ENCODE measurements around the gene MCUB. TPM values are rescaled to one million over a fixed set of nuclear protein-coding genes. Genes with fewer than 3 reads are reported as not detected.

MCUB gene
- total RNA-seq, 4 donors from 2014 or later, result 11.5 to 35.5 (median 22.3) TPM

GRCh38 chr4:109723110-109723509 is 163.1 kb downstream of the MCUB start:
- TF ChIP-seq CTCF (IDR thresholded peaks at IDR 0.05; ENCODE audit: low read depth), result no peak

- TF ChIP-seq CTCF (IDR thresholded peaks at IDR 0.05; ENCODE audit: low read depth), result no peak
These were observed 168.3 kb downstream of the MCUB start for GRCh38 chr4:109728385-109728784.

- TF ChIP-seq CTCF (IDR thresholded peaks at IDR 0.05; ENCODE audit: low read depth), result no peak
These were observed 169.2 kb downstream of the MCUB start for GRCh38 chr4:109729117-109729717.

- TF ChIP-seq CTCF (IDR thresholded peaks at IDR 0.05; ENCODE audit: low read depth), result no peak
These were observed 169.9 kb downstream of the MCUB start, which contains the start of gene PLA2G12A for GRCh38 chr4:109729718-109730618. TSS of gene PLA2G12A (minus strand) at chr4:109730070. CDS start at chr4:109729809, 261 bp downstream.

GRCh38 chr4:109730619-109731545 is 170.8 kb downstream of the MCUB start:
- TF ChIP-seq CTCF (IDR thresholded peaks at IDR 0.05; ENCODE audit: low read depth), result no peak

GRCh38 chr4:109733728-109734127 is 173.7 kb downstream of the MCUB start:
- TF ChIP-seq CTCF (IDR thresholded peaks at IDR 0.05; ENCODE audit: low read depth), result no peak

All from subcutaneous adipose tissue (tissue), 4 donors.